ENCODE data around the gene ARSD. TPM values are rescaled to one million over a fixed set of nuclear protein-coding genes. Genes with fewer than 3 reads are reported as not detected.
A peak's percentile ranks its signal among the peaks of the same experiment; 100 is the strongest.
"Not testable (repeated sequence)": the region's sequence is repeated elsewhere in the genome, so short reads cannot be mapped to it uniquely, and the experiment has no call there.

Gene ARSD
- total RNA-seq, 1 donor from 2014 or later, result 91.9 TPM

- Histone ChIP-seq H3K27ac (no peak overlapping the region), H3K27me3 (no peaks in the 10 kb centered on the region), H3K9me3 (no peaks in the 10 kb centered on the region), H3K4me3 (no peak overlapping the region), H3K36me3 (no peaks in the 10 kb centered on the region), H3K4me1 (no peaks in the 10 kb centered on the region)
- DNase-seq (ENCODE audit: low spot score in 2 of 2), result no peak
- intact Hi-C loops (cut with DNase I), result no loop called here
- TF ChIP-seq CTCF (IDR thresholded peaks at IDR 0.05), result no peak
Observed at GRCh38 chrX:2892816-2893215, 36.3 kb downstream of the ARSD start.

- H3K27me3 ChIP-seq; H3K9me3 ChIP-seq; intact Hi-C loops (cut with DNase I); DNase-seq (ENCODE audit: low spot score in 2 of 2); H3K36me3 ChIP-seq; H3K4me3 ChIP-seq; H3K4me1 ChIP-seq; H3K27ac ChIP-seq: not testable (repeated sequence)
Observed at GRCh38 chrX:2890536-2891460, 38.3 kb downstream of the ARSD start.

DNA sequence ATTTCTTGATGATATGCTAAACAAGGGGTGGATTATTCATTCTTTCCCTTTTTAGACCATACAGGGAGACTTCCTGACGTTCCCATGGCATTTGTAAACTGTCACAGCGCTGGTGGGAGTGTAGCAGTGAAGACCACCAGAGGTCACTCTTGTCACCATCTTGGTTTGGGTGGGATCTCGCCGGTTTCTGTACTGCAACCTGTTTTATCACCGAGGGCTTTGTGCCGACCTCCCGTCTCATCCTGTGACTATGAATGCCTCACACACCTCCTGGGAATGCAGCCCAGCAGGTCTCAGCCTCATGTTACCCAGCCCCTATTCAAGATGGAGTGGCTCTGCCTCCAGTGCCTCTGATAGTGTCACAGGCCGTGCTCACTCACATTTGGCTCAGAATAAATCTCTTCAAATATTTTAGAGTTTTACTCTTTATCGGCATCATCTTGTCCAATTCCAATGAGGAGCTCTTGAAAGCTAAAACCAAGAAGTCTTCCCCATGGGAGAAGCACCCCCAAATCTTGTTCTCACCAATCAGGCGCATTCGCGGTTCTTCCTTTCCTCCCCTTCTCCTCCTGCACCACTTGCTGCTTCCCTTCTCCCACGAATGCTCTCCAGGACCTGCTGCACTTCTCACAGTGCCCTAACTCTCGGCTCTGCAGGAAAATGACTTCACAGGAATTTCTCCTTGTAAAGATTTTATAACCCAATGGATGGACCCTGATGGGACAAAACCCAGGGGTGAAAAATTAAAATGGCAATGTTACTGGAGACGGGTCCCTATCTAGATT lies 39.2 kb downstream of the ARSD start:
- H3K27me3 ChIP-seq; H3K36me3 ChIP-seq; H3K4me1 ChIP-seq; H3K27ac ChIP-seq; DNase-seq (ENCODE audit: low spot score in 2 of 2); intact Hi-C loops (cut with DNase I); H3K9me3 ChIP-seq: not testable (repeated sequence)
- H3K4me3 ChIP-seq, result peak overlapping the region; percentile 47 to 65
- peak in 2 of 3 experiments; percentile 30 to 40 for TF ChIP-seq CTCF (IDR thresholded peaks at IDR 0.05)

DNA sequence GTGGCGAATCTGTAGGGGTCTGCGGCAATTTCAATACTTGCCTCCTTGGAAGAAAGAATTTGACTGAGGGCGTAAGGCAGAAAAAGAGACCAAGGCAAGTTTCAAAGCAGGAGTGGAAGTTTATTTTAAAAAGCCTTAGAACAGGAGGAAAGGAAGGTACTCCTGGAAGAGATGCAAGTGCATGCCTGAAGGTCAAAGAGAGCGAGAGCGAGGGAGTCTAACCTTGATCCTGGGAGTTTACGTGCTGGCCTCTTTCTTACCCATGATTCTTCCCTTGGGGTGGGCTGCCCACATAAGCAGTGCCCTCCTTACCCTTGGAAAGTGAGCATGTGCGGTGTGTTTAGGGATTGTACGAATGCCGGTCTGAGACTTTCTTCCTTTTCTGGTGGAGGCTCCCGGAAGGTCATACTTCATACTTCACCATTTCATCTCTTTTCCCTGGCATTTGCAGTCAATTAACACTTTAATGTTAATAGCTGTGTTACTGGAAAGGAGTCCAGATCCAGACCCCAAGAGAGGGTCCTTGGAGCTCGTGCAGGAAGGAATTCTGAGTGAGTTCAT lies 40.0 kb downstream of the ARSD start:
- no peak overlapping the region for H3K27ac ChIP-seq
- intact Hi-C loops (cut with DNase I), result no loop called here
- DNase-seq (ENCODE audit: low spot score in 2 of 2), result no peak
- H3K4me1 ChIP-seq, result no peaks in the 10 kb centered on the region
- H3K4me3 ChIP-seq, result peak overlapping the region; percentile 47 to 65
- no peaks in the 10 kb centered on the region for H3K9me3 ChIP-seq
- H3K36me3 ChIP-seq, result no peaks in the 10 kb centered on the region
- H3K27me3 ChIP-seq, result no peaks in the 10 kb centered on the region
- no peak for TF ChIP-seq CTCF (IDR thresholded peaks at IDR 0.05)

- H3K4me3 ChIP-seq, result no peak overlapping the region
- TF ChIP-seq CTCF (IDR thresholded peaks at IDR 0.05), result no peak
- H3K36me3 ChIP-seq, result no peaks in the 10 kb centered on the region
- intact Hi-C loops (cut with DNase I), result no loop called here
- no peaks in the 10 kb centered on the region for H3K27me3 ChIP-seq
- H3K27ac ChIP-seq, result no peak overlapping the region
- no peak for DNase-seq (ENCODE audit: low spot score in 2 of 2)
- no peaks in the 10 kb centered on the region for H3K4me1 ChIP-seq
- no peaks in the 10 kb centered on the region for H3K9me3 ChIP-seq
Observed at GRCh38 chrX:2888309-2888708, 40.8 kb downstream of the ARSD start.

DNA sequence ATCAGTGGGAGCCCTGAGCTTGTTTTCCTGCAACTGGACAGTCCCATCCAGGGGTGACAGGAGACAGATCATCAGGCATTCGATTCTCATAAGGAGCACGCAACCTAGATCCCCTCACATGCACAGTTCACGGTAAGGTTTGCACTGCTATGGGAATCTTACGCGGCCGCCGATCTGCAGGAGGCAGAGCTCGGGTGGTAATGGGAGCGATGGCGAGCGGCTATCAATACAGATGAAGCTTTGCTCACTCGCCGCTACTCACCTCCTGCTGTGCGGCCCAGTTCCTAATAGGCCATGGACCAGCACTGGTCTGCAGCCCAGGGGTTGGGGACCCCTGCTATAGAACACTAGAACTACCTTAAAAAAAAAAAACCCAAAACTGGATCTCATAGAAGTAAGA lies 45.4 kb downstream of the ARSD start:
- no peaks in the 10 kb centered on the region for H3K4me1 ChIP-seq
- intact Hi-C loops (cut with DNase I), result no loop called here
- DNase-seq (ENCODE audit: low spot score in 2 of 2), result no peak
- no peak overlapping the region for H3K4me3 ChIP-seq
- H3K9me3 ChIP-seq, result no peaks in the 10 kb centered on the region
- TF ChIP-seq CTCF (IDR thresholded peaks at IDR 0.05), result no peak
- no peaks in the 10 kb centered on the region for H3K27me3 ChIP-seq
- H3K36me3 ChIP-seq, result no peaks in the 10 kb centered on the region
- no peak overlapping the region for H3K27ac ChIP-seq

All from ascending aorta (tissue), 2 donors.